Measurements from ENCODE around the gene CCDC86.

- no peak for TF ChIP-seq CTCF (IDR thresholded peaks at IDR 0.05; ENCODE audit: low read depth, low read length)
- no peak for TF ChIP-seq POLR2A (IDR thresholded peaks at IDR 0.05; ENCODE audit: extremely low read depth, insufficient read length)
- no peak for TF ChIP-seq MYC (IDR thresholded peaks at IDR 0.05; ENCODE audit: low read depth, low read length)
Measured at GRCh38 chr11:60899977-60900376, 58.1 kb downstream of the CCDC86 start.
